SU-DHL-6 (cell line): ENCODE measurements around the gene FPGS.
A peak's percentile ranks its signal among the peaks of the same experiment; 100 is the strongest.

ENCODE experiments used
- H2AFZ ChIP-seq: fragments of 200-600 bp; sonication (generic); 2 replicates; pipeline ENCODE4 v1.6.1; 2014; ENCODE audit warnings: low read depth, mild to moderate bottlenecking, moderate library complexity, mixed read lengths, antibody characterized with exemption, low read length; ENCODE audit not compliant: severe bottlenecking
- H3F3A ChIP-seq: fragments of 200-600 bp; shearing (Covaris generic); 2 replicates; pipeline ENCODE4 v1.6.0; 2016; ENCODE audit warnings: antibody characterized with exemption, mild to moderate bottlenecking; ENCODE audit not compliant: insufficient read depth
- H3K27ac ChIP-seq: fragments of 200-600 bp; sonication (generic); 2 replicates; pipeline ENCODE4 v1.5.1; 2016; ENCODE audit warnings: low read depth, mild to moderate bottlenecking, low read length, moderate library complexity, mixed read lengths
- H3K27me3 ChIP-seq: fragments of 200-600 bp; sonication (generic), shearing (Covaris generic); 2 replicates; pipeline ENCODE4 v1.6.0; 2014; ENCODE audit warnings: mild to moderate bottlenecking, low read length
- H3K36me3 ChIP-seq: fragments of 200-600 bp; sonication (generic); 2 replicates; pipeline ENCODE4 v1.6.1; 2014; ENCODE audit warnings: mild to moderate bottlenecking, low read length, mixed read lengths
- H3K4me2 ChIP-seq: fragments of 300-600, 200-600 bp; shearing (Covaris generic), sonication (generic); 2 replicates; pipeline ENCODE4 v1.6.0; 2014; ENCODE audit warnings: low read length, low read depth, mild to moderate bottlenecking; ENCODE audit not compliant: poor library complexity, severe bottlenecking
- H3K4me3 ChIP-seq: fragments of 200-600 bp; sonication (generic); 2 replicates; pipeline ENCODE4 v1.5.1; 2014; ENCODE audit warnings: antibody characterized with exemption, low read length, mild to moderate bottlenecking, mixed read lengths; ENCODE audit not compliant: insufficient read depth, poor library complexity, severe bottlenecking
- H3K79me2 ChIP-seq: fragments of 200-600 bp; sonication (generic); 2 replicates; pipeline ENCODE4 v1.6.1; 2014; ENCODE audit warnings: mild to moderate bottlenecking, low read length, moderate library complexity; ENCODE audit not compliant: insufficient read depth
- H3K9ac ChIP-seq: fragments of 200-600 bp; sonication (generic); 2 replicates; pipeline ENCODE4 v1.7.0; 2014; ENCODE audit warnings: mild to moderate bottlenecking, low read length
- H3K9me2 ChIP-seq: fragments of 200-600 bp; sonication (generic); replicated peaks from 2 replicates; pipeline ENCODE4 v1.6.1; 2014; ENCODE audit warnings: low read length; ENCODE audit not compliant: insufficient read depth
- H3K9me3 ChIP-seq: fragments of 200-600 bp; sonication (generic); 2 replicates; pipeline ENCODE4 v1.6.1; 2014; ENCODE audit warnings: low read length, mixed read lengths; ENCODE audit not compliant: insufficient read depth
- H4K20me1 ChIP-seq: fragments of 200-600 bp; sonication (generic); 2 replicates; pipeline ENCODE4 v1.6.1; 2014; ENCODE audit warnings: low read depth, mild to moderate bottlenecking, antibody characterized with exemption, low read length, moderate library complexity, mixed read lengths
- CTCF ChIP-seq: fragments of 200-600 bp; sonication (generic); IDR thresholded peaks from one replicate; pipeline ENCODE4 v1.5.1; 2017; ENCODE audit warnings: antibody characterized with exemption, mild to moderate bottlenecking, low read length, moderate library complexity; ENCODE audit not compliant: insufficient read depth, poor library complexity, severe bottlenecking
- EZH2phosphoT487 ChIP-seq: fragments of 200-600 bp; sonication (generic), shearing (Covaris generic); conservative IDR thresholded peaks from 2 replicates; pipeline ENCODE4 v1.6.1; 2018; ENCODE audit warnings: mild to moderate bottlenecking, antibody characterized with exemption, low read length, moderate library complexity, mixed read lengths

FPGS gene

GRCh38 chr9:127825319-127826051, 22.8 kb downstream of the FPGS start:
- Histone ChIP-seq H3K27ac (no peak overlapping the region), H2AFZ (no peak overlapping the region), H3F3A (peaks cover 10% of the 10 kb centered on the region; the same call in 1 of the 2 replicates), H3K79me2 (no peaks in the 10 kb centered on the region), H3K4me3 (no peak overlapping the region), H3K4me2 (no peak overlapping the region), H3K9ac (no peak overlapping the region), H3K36me3 (no peaks in the 10 kb centered on the region), H4K20me1 (no peaks in the 10 kb centered on the region), H3K9me2 (no peaks in the 10 kb centered on the region), H3K27me3 (no peaks in the 10 kb centered on the region), H3K9me3 (no peaks in the 10 kb centered on the region)
- TF ChIP-seq EZH2phosphoT487 (no peak), CTCF (peak; percentile 50)

DNA sequence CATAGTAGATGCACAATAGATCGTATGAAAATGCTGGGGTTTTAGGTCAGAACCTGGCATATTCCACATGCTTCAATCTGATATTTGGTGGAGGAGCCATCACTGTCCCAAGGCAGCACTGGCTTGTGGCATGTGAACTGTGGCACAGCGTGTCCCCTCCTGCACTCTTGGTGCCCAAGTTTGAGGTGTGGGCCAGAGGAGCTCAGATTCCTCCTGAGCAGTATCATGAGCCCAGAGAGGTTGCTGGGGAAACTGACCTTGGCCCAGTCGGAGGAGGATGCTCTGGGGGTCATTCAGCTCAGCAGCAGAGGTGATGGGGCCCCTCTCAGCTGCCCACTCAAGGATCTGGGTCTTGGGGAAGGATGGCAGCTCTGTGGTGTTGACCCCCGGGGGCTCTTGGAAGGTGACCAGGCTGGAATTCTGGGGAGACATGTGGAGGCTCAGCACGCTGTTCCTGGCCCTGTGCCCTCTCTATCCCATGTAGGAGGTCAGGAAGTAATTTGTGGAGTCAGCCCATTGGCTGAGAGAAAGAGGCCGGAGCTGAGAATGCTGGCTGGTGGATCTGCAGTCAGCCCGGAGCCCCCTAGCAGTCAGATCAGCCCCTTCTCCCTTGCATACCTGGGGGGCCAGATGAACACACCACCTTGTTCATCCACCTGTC, 23.7 kb downstream of the FPGS start:
- H3K27ac ChIP-seq = no peak overlapping the region
- TF ChIP-seq EZH2phosphoT487 (no peak), CTCF (no peak)
- H3K4me3 ChIP-seq = no peak overlapping the region
- H4K20me1 ChIP-seq = no peaks in the 10 kb centered on the region
- H3K9me2 ChIP-seq = no peaks in the 10 kb centered on the region
- H3K9me3 ChIP-seq = no peaks in the 10 kb centered on the region
- no peak overlapping the region for H2AFZ ChIP-seq
- H3K9ac ChIP-seq = no peak overlapping the region
- H3K4me2 ChIP-seq = no peak overlapping the region
- no peaks in the 10 kb centered on the region for H3K36me3 ChIP-seq
- H3K79me2 ChIP-seq = no peaks in the 10 kb centered on the region
- H3K27me3 ChIP-seq = no peaks in the 10 kb centered on the region
- H3F3A ChIP-seq = peaks cover 10% of the 10 kb centered on the region; the same call in 1 of the 2 replicates

- no peak overlapping the region for H3K27ac ChIP-seq
Measured at GRCh38 chr9:127828262-127829031, 25.8 kb downstream of the FPGS start.

More at GRCh38 chr9:127828262-127829031, 25.8 kb downstream of the FPGS start:
- Histone ChIP-seq H3K36me3 (no peaks in the 10 kb centered on the region), H3K4me3 (no peak overlapping the region), H3K27me3 (no peaks in the 10 kb centered on the region), H3F3A (no peaks in the 10 kb centered on the region), H3K4me2 (no peak overlapping the region), H2AFZ (no peak overlapping the region), H3K9me3 (no peaks in the 10 kb centered on the region), H3K9me2 (no peaks in the 10 kb centered on the region), H3K79me2 (no peaks in the 10 kb centered on the region), H3K9ac (no peak overlapping the region), H4K20me1 (no peaks in the 10 kb centered on the region)
- TF ChIP-seq EZH2phosphoT487 (no peak), CTCF (no peak)
